HG03159 (cell line): Measurements from ENCODE around the gene PMAIP1.

Experiments
- ATAC-seq: cut with Tn5 transposase; IDR thresholded peaks from one replicate; pipeline ENCODE4 v1.9.1; 2021; ENCODE audit warnings: mild to moderate bottlenecking, moderate library complexity; ENCODE audit not compliant: unreplicated experiment

The PMAIP1 gene

GRCh38 chr18:59945544-59945943 lies 45.7 kb downstream of the PMAIP1 start:
- no peak for ATAC-seq

GRCh38 chr18:59950215-59950944 lies 50.6 kb downstream of the PMAIP1 start:
- no peak for ATAC-seq

- ATAC-seq = no peak
Observed at GRCh38 chr18:59951591-59951990, 51.8 kb downstream of the PMAIP1 start.

GRCh38 chr18:59952283-59953007 lies 52.6 kb downstream of the PMAIP1 start:
- ATAC-seq = no peak
